PC-3 (cell line): Measurements from ENCODE around the gene ARSB. TPM values are rescaled to one million over a fixed set of nuclear protein-coding genes. Genes with fewer than 3 reads are reported as not detected.

Source experiments
- ATAC-seq: fragments of 200-7000 bp; cut with Tn5 transposase; 2 replicates; pipeline ENCODE4 v1.9.1; 2020; ENCODE audit warnings: mild to moderate bottlenecking, moderate library complexity
- BruUV-seq: library from RNA; stranded (reverse); fragments of 400-500 nt; replicated peaks from 2 replicates; lab custom pipeline; 2021; lab: Mats Ljungman, UMichigan
- CTCF ChIA-PET: fragments of 300-600 bp; sonication (Branson Sonifier 250); formaldehyde crosslinking; loops from one replicate; lab custom pipeline; 2022; ENCODE audit warnings: antibody characterized with exemption; lab: Charles Lee
- POLR2A ChIA-PET: fragments of 300-600 bp; sonication (Branson Sonifier 250); formaldehyde crosslinking; loops from one replicate; lab custom pipeline; 2022; ENCODE audit warnings: antibody characterized with exemption; ENCODE audit not compliant: unreplicated experiment; lab: Charles Lee
- DNase-seq: peaks from one replicate; pipeline ENCODE4 v3.0.0-alpha.2; 2015
- H2AFZ ChIP-seq: fragments of 300-600 bp; sonication (generic); 2 replicates; pipeline ENCODE4 v1.6.0; 2016; ENCODE audit warnings: antibody characterized with exemption, low read length
- H3F3A ChIP-seq: fragments of 300-600 bp; sonication (generic); one replicate; pipeline ENCODE4 v1.6.0; 2017; ENCODE audit warnings: antibody characterized with exemption, low read length, control low read depth, mild to moderate bottlenecking; ENCODE audit not compliant: unreplicated experiment
- H3K27ac ChIP-seq: fragments of 300-600 bp; sonication (generic); 2 replicates; pipeline ENCODE4 v1.5.1; 2016; ENCODE audit warnings: mild to moderate bottlenecking, low read length
- H3K27me3 ChIP-seq: fragments of 300-600 bp; sonication (generic); 2 replicates; pipeline ENCODE4 v1.6.1; 2016; ENCODE audit warnings: low read length, mixed read lengths
- H3K36me3 ChIP-seq: fragments of 300-600 bp; sonication (generic); 2 replicates; pipeline ENCODE4 v1.6.1; 2016; ENCODE audit warnings: low read depth, mixed run types, low read length, mixed read lengths
- H3K4me1 ChIP-seq: fragments of 300-600 bp; sonication (generic); 2 replicates; pipeline ENCODE4 v1.5.1; 2016; ENCODE audit warnings: low read length; ENCODE audit not compliant: insufficient read depth
- H3K4me2 ChIP-seq: fragments of 300-600 bp; sonication (generic); 2 replicates; pipeline ENCODE4 v1.6.0; 2016; ENCODE audit warnings: low read length
- H3K4me3 ChIP-seq: fragments of 300-600 bp; sonication (generic); 2 replicates; pipeline ENCODE4 v1.5.1; 2016; ENCODE audit warnings: mild to moderate bottlenecking, low read length, mixed read lengths
- H3K79me2 ChIP-seq: fragments of 300-600 bp; sonication (generic); 2 replicates; pipeline ENCODE4 v1.6.1; 2017; ENCODE audit warnings: low read length, mixed read lengths
- H3K9ac ChIP-seq: fragments of 300-600 bp; sonication (generic); 2 replicates; pipeline ENCODE4 v1.6.0; 2016; ENCODE audit warnings: mild to moderate bottlenecking, low read length
- H3K9me2 ChIP-seq: fragments of 300-600 bp; sonication (generic); replicated peaks from 2 replicates; pipeline ENCODE4 v1.6.1; 2016; ENCODE audit warnings: mixed run types, low read length, mixed read lengths
- H3K9me3 ChIP-seq: fragments of 300-600 bp; sonication (generic); 2 replicates; pipeline ENCODE4 v1.6.1; 2016; ENCODE audit warnings: low read length, mixed read lengths
- H4K20me1 ChIP-seq: fragments of 300-600 bp; sonication (generic); 2 replicates; pipeline ENCODE4 v1.6.1; 2016; ENCODE audit warnings: low read length, mixed read lengths
- CTCF ChIP-seq: fragments of 300-600 bp; sonication (generic); conservative IDR thresholded peaks from 2 replicates; pipeline ENCODE4 v1.5.1; 2017; ENCODE audit warnings: antibody characterized with exemption, low read depth, mild to moderate bottlenecking, low read length
- EZH2 ChIP-seq: fragments of 300-600 bp; sonication (generic); IDR thresholded peaks from one replicate; pipeline ENCODE4 v1.6.1; 2017; ENCODE audit warnings: antibody characterized with exemption, mild to moderate bottlenecking, low read length; ENCODE audit not compliant: unreplicated experiment
- EZH2phosphoT487 ChIP-seq: fragments of 300-600 bp; sonication (generic); IDR thresholded peaks from 2 replicates; pipeline ENCODE4 v1.6.1; 2018; ENCODE audit warnings: mild to moderate bottlenecking, antibody characterized with exemption, low read length, borderline replicate concordance
- intact Hi-C: fragments of 100-400 bp; cut with micrococcal nuclease; formaldehyde crosslinking; loops from 2 replicates; pipeline ENCODE4 v1.9.0; 2023
- total RNA-seq: library from RNA; depleted of rRNA; stranded (reverse); fragments of >200 nt; gene quantifications from 2 replicates; pipeline ENCODE4 v1.2.3, GENCODE V29; 2014

Gene ARSB
- total RNA-seq, 1 experiment from 2014 or later: 8.1 TPM

DNA sequence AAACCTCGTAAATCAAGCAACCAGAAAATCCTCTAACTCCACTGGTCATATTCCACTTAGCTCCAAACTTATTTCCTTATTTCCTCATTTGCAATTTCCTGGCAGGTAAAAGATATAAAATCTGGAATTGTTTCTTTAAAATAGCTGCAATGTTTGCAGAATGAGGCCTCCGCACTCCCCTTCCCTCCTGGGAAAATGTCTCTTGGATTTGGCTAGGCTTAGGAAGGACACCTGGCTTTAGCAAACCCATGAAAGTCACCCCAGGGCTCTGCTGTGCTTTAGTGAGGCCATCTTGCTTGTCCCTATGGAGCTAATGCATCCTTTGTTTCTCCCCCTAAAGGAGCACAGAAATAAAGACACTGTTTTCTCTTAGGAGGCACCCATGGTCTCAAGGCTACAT is 10.5 kb downstream of the ARSB start:
- Histone ChIP-seq H3K4me3 (no peak overlapping the region), H3K9ac (no peak overlapping the region), H3K79me2 (no peaks in the 10 kb centered on the region), H3F3A (no peaks in the 10 kb centered on the region), H3K4me2 (no peak overlapping the region), H3K4me1 (no peaks in the 10 kb centered on the region), H3K27ac (no peak overlapping the region), H4K20me1 (no peaks in the 10 kb centered on the region), H3K9me2 (no peaks in the 10 kb centered on the region), H2AFZ (no peak overlapping the region), H3K36me3 (no peaks in the 10 kb centered on the region), H3K9me3 (no peaks in the 10 kb centered on the region), H3K27me3 (no peaks in the 10 kb centered on the region)
- no peak for TF ChIP-seq EZH2
- TF ChIP-seq EZH2phosphoT487: no peak
- TF ChIP-seq CTCF: no peak
- CTCF ChIA-PET: no interaction called here
- BruUV-seq: no TSS peak
- DNase-seq (no peak), ATAC-seq (no peak)
- intact Hi-C loops: no loop called here
- POLR2A ChIA-PET: no interaction called here

GRCh38 chr5:78974011-78974410 is 11.1 kb downstream of the ARSB start:
- H2AFZ ChIP-seq: no peak overlapping the region
- no peaks in the 10 kb centered on the region for H3K4me1 ChIP-seq
- no peak overlapping the region for H3K27ac ChIP-seq
- no peak overlapping the region for H3K4me3 ChIP-seq
- no peaks in the 10 kb centered on the region for H3K9me3 ChIP-seq
- no TSS peak for BruUV-seq
- intact Hi-C loops: no loop called here
- no peak for DNase-seq
- no peak overlapping the region for H3K9ac ChIP-seq
- no peaks in the 10 kb centered on the region for H3K36me3 ChIP-seq
- no peaks in the 10 kb centered on the region for H4K20me1 ChIP-seq
- H3K9me2 ChIP-seq: no peaks in the 10 kb centered on the region
- TF ChIP-seq EZH2 (no peak), EZH2phosphoT487 (no peak), CTCF (no peak)
- no peak for ATAC-seq
- no peaks in the 10 kb centered on the region for H3K79me2 ChIP-seq
- CTCF ChIA-PET: no interaction called here
- POLR2A ChIA-PET: no interaction called here
- H3K27me3 ChIP-seq: no peaks in the 10 kb centered on the region
- H3K4me2 ChIP-seq: no peak overlapping the region
- no peaks in the 10 kb centered on the region for H3F3A ChIP-seq

- no peaks in the 10 kb centered on the region for H4K20me1 ChIP-seq
- no peaks in the 10 kb centered on the region for H3F3A ChIP-seq
- ATAC-seq (peak; percentile 55), DNase-seq (peak; percentile 7)
- H3K9ac ChIP-seq: no peak overlapping the region
- no peaks in the 10 kb centered on the region for H3K4me1 ChIP-seq
- TF ChIP-seq EZH2 (no peak), EZH2phosphoT487 (no peak), CTCF (no peak)
- BruUV-seq: no TSS peak
- intact Hi-C loops: no loop called here
- H3K9me3 ChIP-seq: no peaks in the 10 kb centered on the region
- CTCF ChIA-PET: no interaction called here
- no peaks in the 10 kb centered on the region for H3K79me2 ChIP-seq
- POLR2A ChIA-PET: no interaction called here
- no peaks in the 10 kb centered on the region for H3K9me2 ChIP-seq
- no peaks in the 10 kb centered on the region for H3K27me3 ChIP-seq
- H3K4me2 ChIP-seq: no peak overlapping the region
- H3K36me3 ChIP-seq: no peaks in the 10 kb centered on the region
- no peak overlapping the region for H3K27ac ChIP-seq
- H2AFZ ChIP-seq: no peak overlapping the region
- H3K4me3 ChIP-seq: no peak overlapping the region
Measured at GRCh38 chr5:78972654-78973428, 12.3 kb downstream of the ARSB start.
